ENCODE data around the gene CACNA1G. TPM values are rescaled to one million over a fixed set of nuclear protein-coding genes. Genes with fewer than 3 reads are reported as not detected.

The CACNA1G gene
- total RNA-seq, 1 experiment from 2014 or later = 0.04 TPM

GRCh38 chr17:50663812-50664374, 103.4 kb downstream of the CACNA1G start:
- no peaks in the 10 kb centered on the region for H3K27me3 ChIP-seq (ENCODE audit: low read length)
- H3F3A ChIP-seq (ENCODE audit: low read length, unreplicated experiment) = no peaks in the 10 kb centered on the region
- ATAC-seq (no peak), DNase-seq (no peak)
- H3K9me3 ChIP-seq (ENCODE audit: low read length) = no peaks in the 10 kb centered on the region
- H3K9me2 ChIP-seq (replicated peaks; ENCODE audit: low read length) = no peaks in the 10 kb centered on the region
- H3K36me3 ChIP-seq (ENCODE audit: low read depth, low read length) = no peaks in the 10 kb centered on the region; the same call in 1 of the 2 replicates
- intact Hi-C loops (cut with micrococcal nuclease) = no loop called here
- H3K9ac ChIP-seq (ENCODE audit: low read length) = no peak overlapping the region
- no peak overlapping the region for H3K4me3 ChIP-seq (ENCODE audit: low read length)
- POLR2A ChIA-PET (ENCODE audit: unreplicated experiment) = no interaction called here
- no peaks in the 10 kb centered on the region for H4K20me1 ChIP-seq (ENCODE audit: low read length)
- no TSS peak for BruUV-seq (replicated peaks)
- peaks cover 52% of the 10 kb centered on the region for H3K4me1 ChIP-seq (ENCODE audit: insufficient read depth, low read length)
- no peak for TF ChIP-seq EZH2 (IDR thresholded peaks at IDR 0.05; ENCODE audit: low read length, unreplicated experiment)
- TF ChIP-seq CTCF (conservative IDR thresholded peaks at IDR 0.05; ENCODE audit: low read depth, low read length) = no peak
- TF ChIP-seq EZH2phosphoT487 (IDR thresholded peaks at IDR 0.05; ENCODE audit: borderline replicate concordance, low read length) = no peak
- no peak overlapping the region for H2AFZ ChIP-seq (ENCODE audit: low read length)
- H3K4me2 ChIP-seq (ENCODE audit: low read length) = no peak overlapping the region
- no peak overlapping the region for H3K27ac ChIP-seq (ENCODE audit: low read length)
- no peaks in the 10 kb centered on the region for H3K79me2 ChIP-seq (ENCODE audit: low read length)
- CTCF ChIA-PET = no interaction called here

GRCh38 chr17:50664788-50665458, 104.4 kb downstream of the CACNA1G start:
- Histone ChIP-seq H3K4me1 (ENCODE audit: insufficient read depth, low read length) (peaks cover 46% of the 10 kb centered on the region), H3K9ac (ENCODE audit: low read length) (no peak overlapping the region), H3K9me2 (replicated peaks; ENCODE audit: low read length) (no peaks in the 10 kb centered on the region), H4K20me1 (ENCODE audit: low read length) (no peaks in the 10 kb centered on the region), H3K4me2 (ENCODE audit: low read length) (no peak overlapping the region), H2AFZ (ENCODE audit: low read length) (no peak overlapping the region), H3F3A (ENCODE audit: low read length, unreplicated experiment) (no peaks in the 10 kb centered on the region), H3K27me3 (ENCODE audit: low read length) (no peaks in the 10 kb centered on the region), H3K36me3 (ENCODE audit: low read depth, low read length) (no peaks in the 10 kb centered on the region), H3K4me3 (ENCODE audit: low read length) (no peak overlapping the region), H3K27ac (ENCODE audit: low read length) (no peak overlapping the region), H3K9me3 (ENCODE audit: low read length) (no peaks in the 10 kb centered on the region), H3K79me2 (ENCODE audit: low read length) (no peaks in the 10 kb centered on the region)
- ChIA-PET POLR2A (ENCODE audit: unreplicated experiment) (no interaction called here), CTCF (interaction anchor here (0.6 kb wide), 1 partner anchor 26 kb away, joined by 3 read pairs; no protein-coding TSS in a partner anchor)
- no peak for DNase-seq
- intact Hi-C loops (cut with micrococcal nuclease) = no loop called here
- no peak for ATAC-seq
- no TSS peak for BruUV-seq (replicated peaks)
- TF ChIP-seq EZH2phosphoT487 (IDR thresholded peaks at IDR 0.05; ENCODE audit: borderline replicate concordance, low read length) (no peak), EZH2 (IDR thresholded peaks at IDR 0.05; ENCODE audit: low read length, unreplicated experiment) (no peak), CTCF (conservative IDR thresholded peaks at IDR 0.05; ENCODE audit: low read depth, low read length) (no peak)

- Histone ChIP-seq H4K20me1 (ENCODE audit: low read length) (no peaks in the 10 kb centered on the region), H3K4me1 (ENCODE audit: insufficient read depth, low read length) (peaks cover 37% of the 10 kb centered on the region), H3K4me3 (ENCODE audit: low read length) (no peak overlapping the region), H3K27ac (ENCODE audit: low read length) (no peak overlapping the region), H3K9me2 (replicated peaks; ENCODE audit: low read length) (no peaks in the 10 kb centered on the region), H3K4me2 (ENCODE audit: low read length) (no peak overlapping the region), H3F3A (ENCODE audit: low read length, unreplicated experiment) (no peaks in the 10 kb centered on the region), H3K79me2 (ENCODE audit: low read length) (no peaks in the 10 kb centered on the region), H3K27me3 (ENCODE audit: low read length) (no peaks in the 10 kb centered on the region), H2AFZ (ENCODE audit: low read length) (no peak overlapping the region), H3K9ac (ENCODE audit: low read length) (no peak overlapping the region), H3K9me3 (ENCODE audit: low read length) (no peaks in the 10 kb centered on the region), H3K36me3 (ENCODE audit: low read depth, low read length) (no peaks in the 10 kb centered on the region)
- TF ChIP-seq EZH2 (IDR thresholded peaks at IDR 0.05; ENCODE audit: low read length, unreplicated experiment) (no peak), EZH2phosphoT487 (IDR thresholded peaks at IDR 0.05; ENCODE audit: borderline replicate concordance, low read length) (no peak), CTCF (conservative IDR thresholded peaks at IDR 0.05; ENCODE audit: low read depth, low read length) (no peak)
- intact Hi-C loops (cut with micrococcal nuclease) = no loop called here
- ATAC-seq = no peak
- ChIA-PET CTCF (no interaction called here), POLR2A (ENCODE audit: unreplicated experiment) (no interaction called here)
- BruUV-seq (replicated peaks) = no TSS peak
- DNase-seq = no peak
Measured at GRCh38 chr17:50665838-50666237, 105.3 kb downstream of the CACNA1G start.

All from PC-3 (cell line).